ENCODE data around the gene CREM. TPM values are rescaled to one million over a fixed set of nuclear protein-coding genes. Genes with fewer than 3 reads are reported as not detected.

The CREM gene
- polyA plus RNA-seq, 3 donors, result 11.4 to 12.4 (median 12.1) TPM

- H3K36me3 Mint-ChIP-seq, result no peaks in the 10 kb centered on the region
- Histone ChIP-seq H3K27me3 (ENCODE audit: control insufficient read depth in 2 of 2, insufficient read depth in 2 of 2, low read length in 2 of 2) (no peaks in the 10 kb centered on the region), H3K4me3 (replicated peaks in 1 of 3; ENCODE audit: low read depth in 2 of 3, low read length in 3 of 3) (no peak overlapping the region), H4K20me1 (ENCODE audit: insufficient read depth, low read length) (no peaks in the 10 kb centered on the region), H3K36me3 (replicated peaks in 1 of 2; ENCODE audit: control insufficient read depth in 1 of 2, insufficient read depth in 2 of 2, low read length in 2 of 2) (no peaks in the 10 kb centered on the region), H3K27ac (ENCODE audit: low read depth in 1 of 2, low read length in 2 of 2) (no peak overlapping the region), H3K4me1 (ENCODE audit: control insufficient read depth in 1 of 2, insufficient read depth in 2 of 2, low read length in 2 of 2) (no peaks in the 10 kb centered on the region), H2AFZ (ENCODE audit: insufficient read depth, low read depth, low read length, poor library complexity, severe bottlenecking) (no peak overlapping the region), H3K4me2 (replicated peaks; ENCODE audit: extremely low read depth, low read length, poor library complexity, severe bottlenecking) (no peak overlapping the region), H3K79me2 (ENCODE audit: insufficient read depth, low read length) (no peaks in the 10 kb centered on the region), H3K9ac (ENCODE audit: insufficient read depth, low read length, poor library complexity, severe bottlenecking) (no peak overlapping the region), H3K9me3 (replicated peaks in 1 of 2; ENCODE audit: control insufficient read depth in 1 of 2, insufficient read depth in 1 of 2, low read length in 2 of 2) (no peaks in the 10 kb centered on the region)
- no peak for DNase-seq
- no peak overlapping the region for H3K4me3 Mint-ChIP-seq
- H3K4me1 Mint-ChIP-seq, result no peaks in the 10 kb centered on the region
- no CpG with 5 or more reads among the region's 1 CpG for WGBS (ENCODE audit: insufficient coverage)
- intact Hi-C loops (cut with micrococcal nuclease), result no loop called here
- no peaks in the 10 kb centered on the region for H3K27me3 Mint-ChIP-seq (ENCODE audit: low read depth in 3 of 3)
- no peak for TF ChIP-seq CTCF (IDR thresholded peaks at IDR 0.05)
- H3K9me3 Mint-ChIP-seq, result peaks cover 0 to 9% (median 3%) of the 10 kb centered on the region in 7 donors
- H3K27ac Mint-ChIP-seq, result no peak overlapping the region
Measured at GRCh38 chr10:35172146-35172545, 45.5 kb downstream of the CREM start.

GRCh38 chr10:35172574-35172973 is 45.9 kb downstream of the CREM start:
- H3K4me1 ChIP-seq (ENCODE audit: control insufficient read depth in 1 of 2, insufficient read depth in 2 of 2, low read length in 2 of 2), result no peaks in the 10 kb centered on the region
- Mint-ChIP-seq H3K9me3 (peaks cover 0 to 9% (median 3%) of the 10 kb centered on the region in 7 donors), H3K27me3 (ENCODE audit: low read depth in 3 of 3) (no peaks in the 10 kb centered on the region), H3K4me3 (no peak overlapping the region), H3K36me3 (no peaks in the 10 kb centered on the region), H3K4me1 (no peaks in the 10 kb centered on the region), H3K27ac (no peak overlapping the region)
- no peak overlapping the region for H3K4me3 ChIP-seq (replicated peaks in 1 of 3; ENCODE audit: low read depth in 2 of 3, low read length in 3 of 3)
- H3K4me2 ChIP-seq (replicated peaks; ENCODE audit: extremely low read depth, low read length, poor library complexity, severe bottlenecking), result no peak overlapping the region
- 94% methylated on average over 5 of the region's 5 CpGs for WGBS (ENCODE audit: insufficient coverage)
- no peak overlapping the region for H3K27ac ChIP-seq (ENCODE audit: low read depth in 1 of 2, low read length in 2 of 2)
- no peaks in the 10 kb centered on the region for H3K36me3 ChIP-seq (replicated peaks in 1 of 2; ENCODE audit: control insufficient read depth in 1 of 2, insufficient read depth in 2 of 2, low read length in 2 of 2)
- no peak overlapping the region for H3K9ac ChIP-seq (ENCODE audit: insufficient read depth, low read length, poor library complexity, severe bottlenecking)
- no peak overlapping the region for H2AFZ ChIP-seq (ENCODE audit: insufficient read depth, low read depth, low read length, poor library complexity, severe bottlenecking)
- no peaks in the 10 kb centered on the region for H3K27me3 ChIP-seq (ENCODE audit: control insufficient read depth in 2 of 2, insufficient read depth in 2 of 2, low read length in 2 of 2)
- intact Hi-C loops (cut with micrococcal nuclease), result no loop called here
- no peaks in the 10 kb centered on the region for H3K9me3 ChIP-seq (replicated peaks in 1 of 2; ENCODE audit: control insufficient read depth in 1 of 2, insufficient read depth in 1 of 2, low read length in 2 of 2)
- TF ChIP-seq CTCF (IDR thresholded peaks at IDR 0.05), result no peak
- no peak for DNase-seq
- H3K79me2 ChIP-seq (ENCODE audit: insufficient read depth, low read length), result no peaks in the 10 kb centered on the region
- no peaks in the 10 kb centered on the region for H4K20me1 ChIP-seq (ENCODE audit: insufficient read depth, low read length)

All from CD14-positive monocyte (primary cell).